Measurements from ENCODE around the gene WIZ.

WIZ gene

DNA sequence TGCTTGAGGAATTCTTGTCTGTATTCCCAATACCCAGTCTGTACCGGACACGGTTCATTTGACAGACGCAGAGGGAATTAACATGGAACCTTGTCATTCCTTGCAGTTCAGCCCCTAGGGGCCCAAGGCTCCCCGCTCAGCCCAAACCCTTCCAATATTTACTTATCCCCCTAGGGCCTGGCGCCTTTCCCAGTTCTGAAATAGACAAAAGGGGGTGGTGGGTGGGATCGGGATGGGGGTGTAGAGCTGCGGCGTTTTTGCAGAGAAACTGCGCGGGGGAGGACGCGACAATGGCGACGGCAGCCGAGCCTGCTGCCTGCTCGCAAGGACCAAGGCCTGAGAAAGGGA lies 31.6 kb downstream of the WIZ start:
- H3K36me3 ChIP-seq (ENCODE audit: control insufficient read depth in 2 of 2, insufficient read depth in 1 of 2, low read length in 2 of 2) = peaks cover 16 to 36% of the 10 kb centered on the region in 2 experiments
- TF ChIP-seq ZNF169 (tag by site-specific recombination; IDR thresholded peaks at IDR 0.05) (no peak), ZNF624 (tag by site-specific recombination; IDR thresholded peaks at IDR 0.05) (no peak), ZNF37A (tag by site-specific recombination; IDR thresholded peaks at IDR 0.05) (no peak), ZBTB8A (tag by site-specific recombination; IDR thresholded peaks at IDR 0.05) (peak; percentile 14; the same call in 1 of the 2 replicates), ZNF621 (tag by site-specific recombination; IDR thresholded peaks at IDR 0.05) (no peak), GLI2 (tag by site-specific recombination; IDR thresholded peaks at IDR 0.05; ENCODE audit: borderline replicate concordance, low read depth) (no peak), ZNF2 (tag by site-specific recombination; IDR thresholded peaks at IDR 0.05) (no peak), ZIC2 (tag by site-specific recombination; IDR thresholded peaks at IDR 0.05) (peak; percentile 74), ZNF639 (tag by site-specific recombination; IDR thresholded peaks at IDR 0.05) (no peak), IKZF3 (tag by site-specific recombination; IDR thresholded peaks at IDR 0.05) (no peak), EGR2 (tag by site-specific recombination; IDR thresholded peaks at IDR 0.05; ENCODE audit: low read depth) (peak; percentile 88; the same call in 1 of the 2 replicates), ZNF140 (tag by site-specific recombination; IDR thresholded peaks at IDR 0.05) (no peak), ZNF791 (tag by site-specific recombination; IDR thresholded peaks at IDR 0.05) (no peak), ZNF274 (IDR thresholded peaks at IDR 0.05; ENCODE audit: low read length) (no peak), ZNF274 (tag by site-specific recombination; IDR thresholded peaks at IDR 0.05; ENCODE audit: borderline replicate concordance) (no peak), ZNF404 (tag by site-specific recombination; IDR thresholded peaks at IDR 0.05) (no peak), ZNF324 (tag by site-specific recombination; IDR thresholded peaks at IDR 0.05) (no peak), PRDM2 (tag by site-specific recombination; IDR thresholded peaks at IDR 0.05; ENCODE audit: borderline replicate concordance) (no peak), ZNF132 (tag by site-specific recombination; IDR thresholded peaks at IDR 0.05; ENCODE audit: borderline replicate concordance) (no peak), ZNF660 (tag by site-specific recombination; IDR thresholded peaks at IDR 0.05) (no peak), ELK4 (IDR thresholded peaks at IDR 0.05; ENCODE audit: borderline replicate concordance, low read depth, low read length) (no peak), SP7 (tag by site-specific recombination; IDR thresholded peaks at IDR 0.05) (no peak), ZNF24 (tag by site-specific recombination; IDR thresholded peaks at IDR 0.05) (no peak), ZNF792 (tag by site-specific recombination; IDR thresholded peaks at IDR 0.05) (no peak), ZNF248 (tag by site-specific recombination; IDR thresholded peaks at IDR 0.05) (no peak), KLF10 (tag by site-specific recombination; IDR thresholded peaks at IDR 0.05) (no peak), TCF7L2 (IDR thresholded peaks at IDR 0.05; ENCODE audit: borderline replicate concordance, low read depth, low read length) (no peak), ZNF155 (tag by site-specific recombination; IDR thresholded peaks at IDR 0.05) (no peak), ZNF416 (tag by site-specific recombination; IDR thresholded peaks at IDR 0.05) (no peak), ZBTB48 (tag by site-specific recombination; IDR thresholded peaks at IDR 0.05) (no peak), ZNF654 (tag by site-specific recombination; IDR thresholded peaks at IDR 0.05; ENCODE audit: low read depth) (no peak), TRIM28 (IDR thresholded peaks at IDR 0.05; ENCODE audit: borderline replicate concordance, low read length) (no peak)
- TF ChIP-seq, protein P1, sequence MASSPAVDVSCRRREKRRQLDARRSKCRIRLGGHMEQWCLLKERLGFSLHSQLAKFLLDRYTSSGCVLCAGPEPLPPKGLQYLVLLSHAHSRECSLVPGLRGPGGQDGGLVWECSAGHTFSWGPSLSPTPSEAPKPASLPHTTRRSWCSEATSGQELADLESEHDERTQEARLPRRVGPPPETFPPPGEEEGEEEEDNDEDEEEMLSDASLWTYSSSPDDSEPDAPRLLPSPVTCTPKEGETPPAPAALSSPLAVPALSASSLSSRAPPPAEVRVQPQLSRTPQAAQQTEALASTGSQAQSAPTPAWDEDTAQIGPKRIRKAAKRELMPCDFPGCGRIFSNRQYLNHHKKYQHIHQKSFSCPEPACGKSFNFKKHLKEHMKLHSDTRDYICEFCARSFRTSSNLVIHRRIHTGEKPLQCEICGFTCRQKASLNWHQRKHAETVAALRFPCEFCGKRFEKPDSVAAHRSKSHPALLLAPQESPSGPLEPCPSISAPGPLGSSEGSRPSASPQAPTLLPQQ (tag by site-specific recombination; IDR thresholded peaks at IDR 0.05) = no peak

More for the DNA sequence above, 31.6 kb downstream of the WIZ start:
- Histone ChIP-seq H3K4me3 (ENCODE audit: low read depth, low read length) (peak overlapping the region; percentile 92), H3K9me3 (ENCODE audit: control insufficient read depth, insufficient read depth, low read depth, low read length) (no peaks in the 10 kb centered on the region), H3K4me1 (ENCODE audit: control insufficient read depth, insufficient read depth, low read length) (peaks cover 19% of the 10 kb centered on the region), H3K27ac (ENCODE audit: extremely low read depth, low read depth, low read length) (peak overlapping the region; percentile 98)
- ChIA-PET CTCF (interaction anchor here (0.5 to 2.8 kb wide), 7 partner anchors 9 to 254 kb away, joined by 3 to 27 read pairs (median 7); no protein-coding TSS in a partner anchor), POLR2A (interaction anchor here (0.9 to 4.8 kb wide), 18 partner anchors 8 to 245 kb away, joined by 3 to 94 read pairs (median 5); partner anchors contain the start of gene AKAP8)

Measured in HEK293 (cell line).